Fibroblast of peridontal ligament (primary cell): ENCODE data around the gene PSMA7.

Experiments
- DNase-seq: peaks from one replicate; pipeline ENCODE4 v3.0.0-alpha.2; 2010; ENCODE audit errors: extremely low read depth

The PSMA7 gene

DNA sequence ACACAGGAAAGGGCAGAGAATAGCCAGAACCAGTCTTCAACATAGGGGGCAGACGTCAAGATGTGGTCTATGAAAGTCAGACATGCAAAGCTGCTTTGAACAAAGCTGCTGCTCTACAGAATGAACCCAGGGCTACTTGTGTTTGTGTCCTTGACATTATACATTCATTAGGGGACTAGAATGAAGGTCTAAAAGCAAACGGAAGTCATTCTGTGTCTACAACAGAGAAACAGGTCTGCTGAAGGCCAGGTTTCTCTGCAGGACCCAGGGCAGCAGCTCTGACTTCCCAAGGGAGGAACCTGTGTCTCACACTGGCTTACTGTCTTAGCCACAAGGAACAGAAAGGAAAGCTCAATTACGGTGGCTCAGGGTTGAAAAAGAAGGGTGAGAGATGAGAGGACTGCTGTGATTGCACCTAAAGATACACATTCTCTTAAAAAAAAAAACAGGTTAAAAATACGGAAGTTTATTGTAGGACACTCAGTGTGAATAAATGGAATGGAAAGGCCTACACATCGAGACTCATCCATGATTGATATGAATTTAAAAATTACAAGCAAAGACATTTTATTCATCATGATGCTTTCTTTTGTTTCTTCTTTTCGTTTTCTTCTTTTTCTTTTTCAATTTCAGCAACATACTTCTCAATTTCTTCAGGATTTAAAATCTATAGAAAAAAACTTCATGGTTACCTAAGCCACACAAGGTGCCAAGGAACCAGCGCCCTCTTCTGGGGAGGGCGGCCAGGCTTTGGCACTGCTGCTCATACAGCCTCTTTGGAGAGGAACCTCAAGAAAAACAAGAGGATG, 6.7 kb downstream of the PSMA7 start:
- DNase-seq: peak; percentile 71

- DNase-seq: no peak
These were observed 7.5 kb downstream of the PSMA7 start for GRCh38 chr20:62135573-62136266.

- DNase-seq: peak; percentile 35
These were observed 8.4 kb downstream of the PSMA7 start for GRCh38 chr20:62134735-62135231.

- DNase-seq: no peak
These were observed 9.3 kb downstream of the PSMA7 start for GRCh38 chr20:62133864-62134263.

GRCh38 chr20:62133051-62133845, 9.9 kb downstream of the PSMA7 start:
- no peak for DNase-seq

DNA sequence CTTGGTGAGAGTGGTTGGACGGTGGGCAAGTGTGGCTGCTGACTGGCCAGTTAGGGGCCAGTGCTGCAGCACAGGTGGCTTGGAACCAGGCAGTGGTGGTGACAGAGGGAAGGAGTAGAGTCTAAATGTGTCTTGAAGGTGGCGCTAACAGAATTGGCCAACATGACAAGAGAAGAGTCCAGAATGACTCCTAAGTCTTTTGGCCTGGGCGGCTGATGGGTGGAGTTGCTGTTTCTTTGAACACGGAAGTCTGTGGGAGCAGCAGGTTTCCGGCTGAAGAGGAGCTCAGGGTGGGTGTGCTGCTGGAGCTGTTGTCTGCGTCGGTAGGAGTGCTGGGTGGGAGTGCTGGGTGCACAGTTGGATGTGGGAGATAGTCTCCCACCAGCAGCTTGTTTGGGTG, 10.8 kb downstream of the PSMA7 start:
- DNase-seq: no peak

GRCh38 chr20:62131560-62132320, 11.5 kb downstream of the PSMA7 start:
- no peak for DNase-seq

DNA sequence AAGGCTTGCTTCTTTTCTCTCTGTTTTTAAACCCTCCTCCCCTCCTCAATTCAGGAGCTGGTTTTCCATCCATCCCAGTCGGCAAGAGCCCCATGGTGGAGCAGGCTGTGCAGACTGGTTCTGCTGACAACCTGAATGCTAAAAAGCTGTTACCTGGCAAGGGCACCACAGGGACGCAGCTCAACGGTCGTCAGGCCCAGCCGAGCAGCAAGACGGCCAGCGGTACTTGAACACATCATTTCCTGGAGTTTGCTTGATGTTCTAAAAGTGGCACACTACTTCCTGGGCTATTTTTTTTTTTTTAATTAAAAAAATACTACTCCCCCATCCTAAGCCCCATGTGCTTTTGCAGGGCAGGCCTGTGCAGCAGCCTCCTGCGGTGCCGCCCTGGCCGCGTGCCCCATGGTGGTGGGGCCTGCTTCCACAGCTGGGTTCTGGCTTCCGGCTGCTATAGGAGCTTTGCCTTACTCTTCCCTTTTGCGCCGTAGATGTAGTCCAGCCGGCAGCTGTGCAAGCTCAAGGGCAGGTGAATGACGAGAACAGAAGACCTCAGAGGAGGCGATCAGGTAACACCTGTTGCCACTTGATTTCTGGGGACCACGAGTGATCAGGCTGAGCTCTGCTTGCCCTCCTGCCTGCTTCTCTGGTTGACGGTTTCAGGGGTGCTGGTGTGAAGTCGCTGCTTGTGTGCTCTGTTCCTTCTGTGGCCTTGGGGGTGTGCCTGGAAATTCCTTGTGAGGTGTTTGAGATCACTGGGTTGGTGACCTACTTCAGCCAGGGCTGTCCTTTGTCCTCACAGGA, 13.3 kb downstream of the PSMA7 start:
- DNase-seq: no peak

GRCh38 chr20:62128502-62128901, 14.7 kb downstream of the PSMA7 start:
- DNase-seq: no peak

- DNase-seq: no peak
These were observed 15.4 kb downstream of the PSMA7 start for GRCh38 chr20:62127799-62128198.

GRCh38 chr20:62126141-62126540, 17.1 kb downstream of the PSMA7 start:
- DNase-seq: no peak

DNA sequence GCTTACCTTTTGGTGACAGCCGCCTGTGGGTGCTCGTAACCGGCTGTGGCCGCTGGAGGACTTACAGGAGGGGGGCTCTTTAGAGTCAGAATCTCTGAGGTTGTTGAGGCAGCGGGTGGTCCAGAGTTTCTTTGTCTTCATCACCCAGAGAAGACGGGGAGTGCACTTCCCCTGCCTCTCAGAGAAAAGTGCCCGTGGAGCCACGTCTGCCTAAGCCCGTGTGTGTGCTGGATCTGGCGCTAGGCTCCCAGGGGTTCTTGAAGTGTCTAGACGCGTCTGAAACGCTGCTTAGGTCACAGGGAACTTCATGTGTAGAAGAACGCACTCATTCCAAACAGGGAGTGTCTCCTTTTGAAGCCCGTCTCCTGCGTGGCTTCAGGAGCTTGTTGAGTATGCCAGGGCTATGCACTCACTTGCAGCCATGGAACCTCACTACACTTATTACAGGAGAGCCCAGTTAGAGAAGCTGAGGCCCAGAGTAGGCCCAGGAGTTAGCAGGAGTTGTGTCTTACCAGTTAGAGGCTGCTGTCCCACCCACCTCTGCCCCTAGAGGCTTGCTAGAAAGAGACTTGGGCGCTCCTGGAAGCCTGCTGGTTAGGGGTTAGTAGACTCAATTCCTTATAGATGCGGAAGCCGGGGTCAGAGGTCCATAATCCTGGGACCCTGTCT, 19.6 kb downstream of the PSMA7 start:
- peak; percentile 30 for DNase-seq

GRCh38 chr20:62122654-62123449, 20.3 kb downstream of the PSMA7 start:
- peak; percentile 31 for DNase-seq

- peak; percentile 93 for DNase-seq
These were observed 21.2 kb downstream of the PSMA7 start, which contains the start of gene LSM14B for GRCh38 chr20:62121776-62122653. LSM14B (plus strand) TSS chr20:62122475; CDS start chr20:62122667, 192 bp downstream.

- peak; percentile 76 for DNase-seq
These were observed 22.0 kb downstream of the PSMA7 start for GRCh38 chr20:62120990-62121775.

- DNase-seq: no peak
These were observed 22.8 kb downstream of the PSMA7 start for GRCh38 chr20:62120365-62120762.
